HG03064 (cell line): ENCODE results near the gene LRP1-AS.

Source experiments
- ATAC-seq: cut with Tn5 transposase; IDR thresholded peaks from one replicate; pipeline ENCODE4 v1.9.1; 2021; ENCODE audit warnings: low read depth; ENCODE audit not compliant: unreplicated experiment

Gene LRP1-AS

GRCh38 chr12:57146961-57147944 lies at the start of gene LRP1-AS:
Gene LRP1-AS, minus strand, starts transcription at chr12:57147619.
- no peak for ATAC-seq

- ATAC-seq = no peak
These were observed 49.5 kb upstream of the LRP1-AS start for GRCh38 chr12:57196956-57197355.

- ATAC-seq = no peak
These were observed 49.0 kb upstream of the LRP1-AS start for GRCh38 chr12:57196439-57196838.

- no peak for ATAC-seq
These were observed 48.4 kb upstream of the LRP1-AS start for GRCh38 chr12:57195611-57196371.

- no peak for ATAC-seq
These were observed 47.8 kb upstream of the LRP1-AS start for GRCh38 chr12:57195186-57195585.

GRCh38 chr12:57194253-57194652 lies 46.8 kb upstream of the LRP1-AS start:
- no peak for ATAC-seq

- no peak for ATAC-seq
These were observed 46.4 kb upstream of the LRP1-AS start for GRCh38 chr12:57193706-57194245.

- no peak for ATAC-seq
These were observed 45.5 kb upstream of the LRP1-AS start for GRCh38 chr12:57192920-57193319.

- no peak for ATAC-seq
These were observed 44.0 kb upstream of the LRP1-AS start for GRCh38 chr12:57191410-57191809.

- no peak for ATAC-seq
These were observed 43.4 kb upstream of the LRP1-AS start for GRCh38 chr12:57190821-57191220.

- ATAC-seq = no peak
These were observed 42.6 kb upstream of the LRP1-AS start for GRCh38 chr12:57190037-57190436.

- ATAC-seq = no peak
These were observed 40.6 kb upstream of the LRP1-AS start for GRCh38 chr12:57188090-57188425.

- ATAC-seq = no peak
These were observed 40.0 kb upstream of the LRP1-AS start for GRCh38 chr12:57187222-57188089.

GRCh38 chr12:57185906-57186508 lies 38.6 kb upstream of the LRP1-AS start:
- ATAC-seq = no peak

- ATAC-seq = no peak
These were observed 38.0 kb upstream of the LRP1-AS start for GRCh38 chr12:57185403-57185802.

GRCh38 chr12:57183939-57184725 lies 36.7 kb upstream of the LRP1-AS start:
- no peak for ATAC-seq

- ATAC-seq = peak; percentile 75
These were observed 35.6 kb upstream of the LRP1-AS start for GRCh38 chr12:57182918-57183575.

- no peak for ATAC-seq
These were observed 34.2 kb upstream of the LRP1-AS start for GRCh38 chr12:57181561-57182155.
